Fibroblast of mammary gland (primary cell): ENCODE results near the gene PNMA8B.

Experiments used
- DNase-seq: peaks from one replicate; pipeline ENCODE4 v3.0.0-alpha.2; 2010; ENCODE audit warnings: low read depth
- H3K4me3 ChIP-seq: 2 replicates; pipeline ENCODE4 v1.5.1; 2011; ENCODE audit warnings: low read depth, mild to moderate bottlenecking, low read length, moderate library complexity; ENCODE audit not compliant: control insufficient read depth
- CTCF ChIP-seq: conservative IDR thresholded peaks from 2 replicates; pipeline ENCODE4 v1.5.1; 2011; ENCODE audit warnings: low read depth, low read length, inconsistent platforms; ENCODE audit not compliant: control insufficient read depth, insufficient read depth

PNMA8B gene

DNA sequence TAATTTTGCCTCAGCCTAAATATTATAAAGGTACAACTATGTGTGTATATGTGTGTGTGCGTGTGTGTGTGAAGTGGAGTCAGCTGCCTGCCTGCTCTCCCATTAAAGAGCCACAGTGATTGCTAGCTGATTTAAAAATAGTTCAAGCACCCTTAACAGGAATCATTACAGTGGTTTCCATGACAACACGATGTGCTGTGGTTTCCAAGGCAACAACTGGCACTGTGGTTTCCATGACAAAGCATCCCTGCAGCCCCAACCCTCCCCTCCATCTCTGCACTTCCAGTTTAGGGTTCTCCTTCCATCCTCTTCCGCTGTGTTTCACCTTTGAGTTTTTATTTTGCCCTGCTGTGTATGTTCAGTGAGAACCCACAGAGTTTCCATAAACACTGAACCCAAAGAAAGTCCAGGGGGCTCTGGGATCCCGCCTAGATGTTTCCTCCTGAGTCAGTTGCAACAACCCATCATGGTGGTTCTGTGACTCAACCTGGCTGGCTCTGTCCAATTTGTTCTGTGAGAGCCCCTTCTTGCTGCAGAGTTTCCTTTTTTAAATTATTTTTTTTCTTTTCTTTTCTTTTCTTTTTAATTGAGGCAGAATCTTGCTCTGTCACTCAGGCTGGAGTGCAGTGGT lies 17.2 kb downstream of the PNMA8B start:
- no peak overlapping the region for H3K4me3 ChIP-seq
- TF ChIP-seq CTCF = no peak
- DNase-seq = peak; percentile 77

DNA sequence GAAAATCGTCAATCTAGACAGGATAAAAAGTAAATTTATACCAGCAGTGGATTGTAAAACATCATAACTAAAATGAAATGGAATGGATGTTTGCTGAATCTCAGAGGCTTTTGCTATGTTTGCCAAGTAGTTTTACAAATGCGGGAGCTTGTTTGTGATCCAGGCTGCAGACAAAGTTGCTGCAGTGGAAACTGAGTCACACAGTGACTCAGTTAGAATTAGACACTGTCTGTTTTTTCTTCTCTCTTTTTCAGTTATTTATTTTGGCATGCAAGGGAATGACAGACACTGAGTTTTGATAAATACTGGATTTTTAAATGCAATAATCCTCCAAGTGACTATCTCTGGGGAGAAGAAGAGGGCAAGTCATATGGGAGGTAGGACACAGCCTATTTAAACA lies 19.7 kb downstream of the PNMA8B start:
- DNase-seq = peak; percentile 73
- no peak overlapping the region for H3K4me3 ChIP-seq
- no peak for TF ChIP-seq CTCF

- DNase-seq = no peak
- no peak for TF ChIP-seq CTCF
- no peak overlapping the region for H3K4me3 ChIP-seq
Measured at GRCh38 chr19:46474211-46474610, 21.5 kb downstream of the PNMA8B start.

DNA sequence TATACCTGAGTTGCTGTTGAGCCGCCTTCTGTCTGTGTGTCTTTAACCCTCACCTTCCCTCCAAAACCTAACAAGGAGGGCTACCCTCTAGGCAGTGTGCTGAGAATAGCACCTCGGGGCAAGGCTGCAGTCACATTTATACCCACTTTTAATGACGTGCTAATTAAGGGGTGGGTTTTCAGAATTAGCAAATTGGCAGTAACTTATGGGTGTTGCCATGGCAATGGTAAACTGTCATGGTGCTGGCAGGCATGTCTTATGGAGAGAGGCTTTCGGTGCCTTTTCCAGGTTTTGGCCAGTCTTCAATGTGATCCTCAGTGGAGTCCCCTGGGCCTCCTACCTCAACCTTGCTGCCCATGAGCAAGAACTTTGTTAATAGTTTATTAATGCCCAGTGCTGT lies 23.1 kb downstream of the PNMA8B start:
- no peak for TF ChIP-seq CTCF
- no peak overlapping the region for H3K4me3 ChIP-seq
- DNase-seq = no peak

DNA sequence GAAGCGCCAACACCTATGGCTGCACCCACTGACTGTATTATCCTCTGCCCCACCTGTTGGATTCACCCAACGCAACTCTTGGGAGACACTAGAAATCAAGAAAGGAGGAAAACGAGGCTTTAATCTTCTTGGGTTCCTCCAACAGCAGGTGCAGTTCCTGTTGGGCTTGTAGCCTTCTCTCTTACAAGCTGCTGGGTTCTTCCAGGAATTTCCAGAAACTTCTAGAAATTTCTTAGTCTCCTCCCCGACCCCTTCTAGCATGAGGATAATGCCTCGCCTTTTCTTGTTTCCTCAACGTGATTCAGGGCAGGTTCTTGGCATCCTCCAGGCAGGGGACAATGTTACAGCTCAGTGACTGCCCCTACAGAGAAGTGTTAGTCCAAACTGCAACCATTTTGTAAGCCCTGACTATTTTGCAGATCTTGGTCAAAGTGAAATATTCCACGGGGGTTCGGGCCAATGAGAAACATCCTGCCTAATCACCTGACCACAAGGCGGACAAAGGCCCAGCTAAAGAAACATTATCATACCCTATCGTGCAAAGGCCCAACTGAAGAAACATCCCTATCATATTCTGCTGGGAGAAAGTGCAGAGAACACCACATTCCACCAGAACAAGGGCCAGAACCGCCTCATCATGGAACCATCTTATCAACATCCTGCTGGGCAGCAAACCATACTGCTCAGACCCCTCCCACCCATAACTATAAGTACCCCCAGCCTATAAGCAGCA lies 23.7 kb downstream of the PNMA8B start:
- no peak for TF ChIP-seq CTCF
- peak overlapping the region; percentile 32 for H3K4me3 ChIP-seq
- no peak for DNase-seq

DNA sequence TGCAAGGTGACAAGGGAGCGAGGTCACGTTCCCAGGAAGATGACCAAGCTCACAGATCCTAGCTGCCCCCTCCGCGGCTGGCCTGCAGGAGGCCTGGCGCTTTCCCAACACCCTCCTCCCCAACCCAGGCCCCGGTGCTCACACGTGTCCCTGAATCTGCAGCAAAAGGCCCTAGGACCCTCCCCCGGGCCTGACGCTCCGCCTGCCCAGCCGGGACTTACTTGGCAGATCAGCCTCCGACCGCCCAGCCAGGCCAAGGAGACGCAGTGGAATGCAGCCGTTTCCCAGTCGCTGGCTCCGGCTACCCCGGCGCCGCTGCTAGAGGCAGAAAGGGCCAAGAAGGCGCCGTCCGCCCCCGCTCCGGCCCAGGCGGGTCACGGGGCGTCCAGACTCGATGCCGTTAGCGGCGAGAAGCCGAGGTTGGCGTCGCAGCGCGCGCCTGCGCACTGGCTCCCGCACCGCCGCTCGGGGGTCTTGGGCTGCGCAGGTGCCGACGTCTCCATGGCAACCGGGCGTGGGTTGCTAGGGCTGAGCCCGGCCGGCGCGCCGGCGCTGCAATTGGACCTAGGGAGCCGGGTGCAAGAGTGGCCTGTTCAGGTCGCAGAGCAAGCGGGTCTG lies 24.4 kb downstream of the PNMA8B start, which contains the start of gene PNMA8A:
TSS of gene PNMA8A (minus strand) at position 448 of the 618 bp plus-strand sequence. CDS start 528 bp downstream, outside the sequence.
- peak within 1 kb of the TSS; percentile 32 for H3K4me3 ChIP-seq
- TF ChIP-seq CTCF = no peak
- DNase-seq = peak; percentile 71
